Karpas-422 (cell line): Measurements from ENCODE around the gene ZNF292. TPM values are rescaled to one million over a fixed set of nuclear protein-coding genes. Genes with fewer than 3 reads are reported as not detected.
"Not testable (repeated sequence)": the region's sequence is repeated elsewhere in the genome, so short reads cannot be mapped to it uniquely, and the experiment has no call there.

Experiments
- DNase-seq: peaks from one replicate; pipeline ENCODE4 v3.0.0-alpha.2; 2015
- H2AFZ ChIP-seq: fragments of 200-600 bp; sonication (generic); 2 replicates; pipeline ENCODE4 v1.6.1; 2014; ENCODE audit warnings: antibody characterized with exemption, low read length, mixed read lengths
- H3K27ac ChIP-seq: fragments of 200-600 bp; sonication (generic); 2 replicates; pipeline ENCODE4 v1.5.1; 2014; ENCODE audit warnings: mild to moderate bottlenecking, low read length, moderate library complexity
- H3K27me3 ChIP-seq: fragments of 200-600 bp; sonication (generic); 2 replicates; pipeline ENCODE4 v1.6.1; 2014; ENCODE audit warnings: low read length, mixed read lengths
- H3K36me3 ChIP-seq: fragments of 200-600 bp; sonication (generic); 2 replicates; pipeline ENCODE4 v1.6.1; 2014; ENCODE audit warnings: low read length, mixed read lengths; ENCODE audit not compliant: insufficient read depth
- H3K4me1 ChIP-seq: fragments of 200-600 bp; sonication (generic); 2 replicates; pipeline ENCODE4 v1.6.1; 2014; ENCODE audit warnings: mild to moderate bottlenecking, low read length, mixed read lengths
- H3K4me2 ChIP-seq: fragments of 200-600 bp; sonication (generic); 2 replicates; pipeline ENCODE4 v1.6.1; 2014; ENCODE audit warnings: low read length, low read depth, mild to moderate bottlenecking; ENCODE audit not compliant: poor library complexity, severe bottlenecking
- H3K4me3 ChIP-seq: fragments of 200-600 bp; sonication (generic); 2 replicates; pipeline ENCODE4 v1.5.1; 2014; ENCODE audit warnings: mild to moderate bottlenecking, antibody characterized with exemption, low read length, mixed read lengths
- H3K79me2 ChIP-seq: fragments of 200-600 bp; sonication (generic); 2 replicates; pipeline ENCODE4 v1.6.1; 2014; ENCODE audit warnings: mild to moderate bottlenecking, low read length, mixed read lengths
- H3K9ac ChIP-seq: fragments of 200-600 bp; sonication (generic); 2 replicates; pipeline ENCODE4 v1.6.0; 2014; ENCODE audit warnings: low read length
- H3K9me2 ChIP-seq: fragments of 200-600 bp; sonication (generic), shearing (Covaris generic); replicated peaks from 2 replicates; pipeline ENCODE4 v1.6.0; 2014; ENCODE audit warnings: mild to moderate bottlenecking, low read length, moderate library complexity; ENCODE audit not compliant: insufficient read depth
- H3K9me3 ChIP-seq: fragments of 300-700, 200-600 bp; sonication (generic); 2 replicates; pipeline ENCODE4 v1.6.1; 2014; ENCODE audit warnings: low read length, mixed read lengths
- H4K20me1 ChIP-seq: fragments of 200-600 bp; sonication (generic); 2 replicates; pipeline ENCODE4 v1.6.1; 2014; ENCODE audit warnings: mild to moderate bottlenecking, antibody characterized with exemption, low read length, low read depth; ENCODE audit not compliant: insufficient read depth
- total RNA-seq: library from RNA; depleted of rRNA; stranded (reverse); fragments of >200 nt; shearing (Covaris generic); gene quantifications from 2 replicates; pipeline ENCODE4 v1.2.3, GENCODE V29; 2014; ENCODE audit warnings: low replicate concordance

Gene ZNF292
- total RNA-seq, 1 experiment from 2014 or later, result 62.8 TPM

DNA sequence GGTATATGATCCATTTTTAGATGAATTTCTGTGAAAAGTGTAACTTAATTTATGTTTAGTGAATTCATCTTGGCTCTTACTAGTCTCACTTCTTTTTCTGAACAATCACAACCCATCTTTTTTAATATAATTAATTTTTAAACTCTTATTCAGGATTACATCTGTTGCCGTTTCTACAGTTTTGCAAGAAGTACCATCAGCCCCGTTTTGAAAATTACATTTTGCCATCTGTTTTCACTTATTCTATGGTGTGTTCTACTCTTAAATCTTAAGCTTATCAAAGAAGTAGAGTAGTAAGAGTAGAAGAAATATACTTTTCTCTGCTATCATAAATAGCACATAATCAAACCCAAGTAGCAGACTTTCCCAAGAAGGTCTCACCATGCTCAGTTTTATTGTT, 70.1 kb downstream of the ZNF292 start:
- no peaks in the 10 kb centered on the region for H3K4me1 ChIP-seq

DNA sequence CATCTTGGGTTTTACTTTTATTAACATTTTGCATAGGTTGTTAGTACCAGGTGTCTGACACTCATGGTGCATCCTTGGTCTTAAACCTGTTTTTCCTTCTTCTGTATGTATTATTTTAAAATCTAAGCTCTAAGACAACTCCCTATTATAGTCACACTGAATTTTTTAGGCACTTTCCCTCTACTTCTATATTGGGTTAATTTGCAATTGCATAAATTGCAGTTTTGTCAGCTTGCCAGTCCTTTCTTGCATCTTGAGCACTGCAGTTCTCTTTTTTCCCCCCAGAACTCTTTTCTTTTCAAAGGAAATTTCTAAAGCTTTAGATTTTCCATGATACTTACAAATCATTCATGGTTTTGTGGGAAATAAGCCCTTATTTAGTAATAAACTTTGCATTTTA, 70.6 kb downstream of the ZNF292 start:
- Histone ChIP-seq H3K9me2 (no peaks in the 10 kb centered on the region), H3K4me2 (no peak overlapping the region), H3K36me3 (peaks cover 69% of the 10 kb centered on the region), H3K9me3 (no peaks in the 10 kb centered on the region), H2AFZ (no peak overlapping the region), H3K27me3 (no peaks in the 10 kb centered on the region), H4K20me1 (no peaks in the 10 kb centered on the region), H3K4me3 (no peak overlapping the region), H3K79me2 (peaks cover 86% of the 10 kb centered on the region), H3K9ac (no peak overlapping the region), H3K4me1 (no peaks in the 10 kb centered on the region), H3K27ac (no peak overlapping the region)
- no peak for DNase-seq

More for the DNA sequence above, 70.1 kb downstream of the ZNF292 start:
- H4K20me1 ChIP-seq, result no peaks in the 10 kb centered on the region
- DNase-seq, result no peak
- H3K36me3 ChIP-seq, result peaks cover 73% of the 10 kb centered on the region
- H3K9me2 ChIP-seq, result no peaks in the 10 kb centered on the region
- no peaks in the 10 kb centered on the region for H3K9me3 ChIP-seq
- peaks cover 86% of the 10 kb centered on the region for H3K79me2 ChIP-seq
- H3K4me3 ChIP-seq, result no peak overlapping the region
- H3K27me3 ChIP-seq, result no peaks in the 10 kb centered on the region
- no peak overlapping the region for H3K9ac ChIP-seq
- no peak overlapping the region for H3K4me2 ChIP-seq
- H2AFZ ChIP-seq, result no peak overlapping the region
- H3K27ac ChIP-seq, result no peak overlapping the region

DNA sequence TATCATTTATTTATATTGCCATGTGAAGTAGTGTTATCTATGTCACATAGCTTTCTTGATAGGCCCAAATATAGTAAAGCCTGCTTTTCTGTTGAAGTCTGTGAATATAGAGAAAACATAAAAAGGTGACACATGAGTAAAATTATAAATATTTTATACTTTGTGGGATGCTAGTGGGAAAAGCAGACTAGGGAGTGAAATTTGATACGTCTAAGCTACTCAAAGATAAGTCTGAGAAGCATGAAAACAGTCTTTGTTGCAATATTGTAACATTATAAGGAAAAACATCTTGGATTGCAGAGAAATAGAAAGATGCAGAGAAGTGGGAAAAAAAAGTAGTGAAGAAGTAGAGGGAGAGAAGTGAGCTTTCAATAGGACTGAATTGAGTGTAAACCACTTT, 75.4 kb downstream of the ZNF292 start:
- DNase-seq, result no peak
- Histone ChIP-seq H3K27me3 (no peaks in the 10 kb centered on the region), H3K9me2 (no peaks in the 10 kb centered on the region), H2AFZ (no peak overlapping the region), H3K79me2 (peaks cover 85% of the 10 kb centered on the region), H3K36me3 (peaks cover 64% of the 10 kb centered on the region), H3K4me2 (no peak overlapping the region), H3K9me3 (0 out of 2 replicates have a peak, but pooled peaks cover 1% of the 10 kb centered on the region), H3K27ac (no peak overlapping the region), H3K9ac (no peak overlapping the region), H4K20me1 (no peaks in the 10 kb centered on the region), H3K4me3 (no peak overlapping the region), H3K4me1 (no peaks in the 10 kb centered on the region)

DNA sequence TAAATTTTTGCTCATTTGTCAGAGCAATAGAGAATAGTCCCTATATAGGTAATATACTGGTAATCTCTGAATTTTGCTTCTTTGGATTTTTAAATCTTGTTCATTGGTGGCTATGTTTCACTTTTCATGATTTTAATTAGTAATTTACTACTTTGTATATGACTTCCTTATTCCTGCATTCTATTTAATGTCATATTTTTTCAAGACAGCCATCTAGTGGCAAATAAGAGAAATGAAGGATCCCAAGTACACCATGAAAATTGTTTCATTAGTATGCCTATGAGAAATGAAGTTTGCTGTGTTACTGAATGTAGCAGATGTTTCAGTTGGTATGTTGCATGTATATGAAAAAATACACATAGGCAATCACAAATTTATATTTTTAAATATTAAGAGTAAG, 82.4 kb downstream of the ZNF292 start:
- no peak overlapping the region for H3K27ac ChIP-seq
- H3K36me3 ChIP-seq, result peaks cover 46% of the 10 kb centered on the region
- H3K27me3 ChIP-seq, result no peaks in the 10 kb centered on the region
- H3K4me1 ChIP-seq, result no peaks in the 10 kb centered on the region
- no peak overlapping the region for H2AFZ ChIP-seq
- no peak overlapping the region for H3K4me2 ChIP-seq
- H4K20me1 ChIP-seq, result no peaks in the 10 kb centered on the region
- no peaks in the 10 kb centered on the region for H3K9me2 ChIP-seq
- H3K79me2 ChIP-seq, result peaks cover 58% of the 10 kb centered on the region
- peak; percentile 57 for DNase-seq
- peaks cover 4% of the 10 kb centered on the region; the same call in 1 of the 2 replicates for H3K9me3 ChIP-seq
- no peak overlapping the region for H3K4me3 ChIP-seq
- H3K9ac ChIP-seq, result no peak overlapping the region

DNA sequence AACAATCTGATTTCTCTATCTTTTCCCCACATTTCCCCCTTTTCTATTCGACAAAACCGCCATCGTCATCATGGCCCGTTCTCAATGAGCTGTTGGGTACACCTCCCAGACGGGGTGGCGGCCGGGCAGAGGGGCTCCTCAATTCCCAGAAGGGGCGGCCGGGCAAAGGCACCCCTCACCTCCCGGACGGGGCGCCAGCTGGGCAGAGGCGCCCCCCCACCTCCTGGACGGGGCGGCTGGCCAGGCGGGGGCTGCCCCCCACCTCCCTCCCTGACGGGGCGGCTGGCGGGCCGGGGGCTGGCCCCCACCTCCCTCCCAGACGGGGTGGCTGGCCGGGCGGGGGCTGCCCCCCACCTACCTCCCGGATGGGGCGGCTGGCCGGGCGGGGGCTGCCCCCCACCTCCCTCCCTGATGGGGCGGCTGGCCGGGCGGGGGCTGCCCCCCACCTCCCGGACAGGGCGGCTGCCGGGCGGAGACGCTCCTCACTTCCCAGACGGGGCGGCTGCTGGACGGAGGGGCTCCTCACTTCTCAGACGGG, 83.8 kb downstream of the ZNF292 start:
- H3K27me3 ChIP-seq, H3K9me2 ChIP-seq, H3K9me3 ChIP-seq, H2AFZ ChIP-seq, H3K4me2 ChIP-seq, H3K4me3 ChIP-seq, H3K4me1 ChIP-seq, DNase-seq, H3K27ac ChIP-seq, H3K9ac ChIP-seq, H4K20me1 ChIP-seq: not testable (repeated sequence)
- Histone ChIP-seq H3K36me3 (peaks cover 47% of the 10 kb centered on the region), H3K79me2 (peaks cover 54% of the 10 kb centered on the region)

DNA sequence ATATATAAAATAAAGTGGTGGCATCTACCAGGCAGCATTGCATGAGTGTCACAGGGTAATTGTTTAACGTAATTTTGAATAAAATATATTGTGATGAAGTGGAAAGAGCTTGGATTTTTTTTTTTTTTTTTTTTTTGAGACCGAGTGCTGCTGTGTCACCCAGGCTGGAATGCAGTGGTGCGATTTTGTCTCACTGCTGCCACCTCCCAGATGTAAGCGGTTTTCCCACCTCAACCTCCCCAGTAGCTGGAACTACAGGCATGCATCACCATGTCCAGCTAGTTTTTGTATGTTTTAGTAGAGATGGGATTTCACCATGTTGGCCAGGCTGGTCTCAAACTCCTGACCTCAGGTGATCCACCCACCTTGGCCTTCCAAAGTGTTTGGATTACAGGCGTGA, 85.9 kb downstream of the ZNF292 start:
- Histone ChIP-seq H3K9me2 (no peaks in the 10 kb centered on the region), H3K79me2 (peaks cover 38% of the 10 kb centered on the region), H3K4me1 (no peaks in the 10 kb centered on the region), H3K36me3 (peaks cover 38% of the 10 kb centered on the region), H3K4me3 (no peak overlapping the region), H3K9me3 (no peaks in the 10 kb centered on the region; the same call in 1 of the 2 replicates), H4K20me1 (no peaks in the 10 kb centered on the region), H2AFZ (no peak overlapping the region), H3K4me2 (no peak overlapping the region), H3K27me3 (no peaks in the 10 kb centered on the region), H3K9ac (no peak overlapping the region), H3K27ac (no peak overlapping the region)
- no peak for DNase-seq

DNA sequence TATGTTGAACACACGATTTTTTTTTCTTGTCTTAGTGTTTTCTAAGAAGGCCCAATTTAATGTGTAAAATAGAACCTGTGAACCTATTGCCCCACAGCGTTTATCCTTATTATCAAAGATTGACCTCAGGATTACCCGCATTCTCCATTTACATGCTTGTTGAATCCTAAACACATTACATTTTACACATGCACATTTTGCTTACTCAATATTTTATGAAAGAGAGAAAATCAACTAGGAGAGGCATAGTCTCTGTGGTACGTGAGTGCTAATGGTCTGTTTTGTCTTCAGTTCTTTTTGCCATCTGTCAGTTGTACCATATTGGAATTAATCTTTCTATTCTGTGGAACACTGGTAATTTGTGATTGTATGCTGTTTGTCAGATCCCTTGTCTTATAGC, 86.9 kb downstream of the ZNF292 start:
- Histone ChIP-seq H3K36me3 (peaks cover 38% of the 10 kb centered on the region; the same call in 1 of the 2 replicates), H3K9me3 (no peaks in the 10 kb centered on the region)

DNA sequence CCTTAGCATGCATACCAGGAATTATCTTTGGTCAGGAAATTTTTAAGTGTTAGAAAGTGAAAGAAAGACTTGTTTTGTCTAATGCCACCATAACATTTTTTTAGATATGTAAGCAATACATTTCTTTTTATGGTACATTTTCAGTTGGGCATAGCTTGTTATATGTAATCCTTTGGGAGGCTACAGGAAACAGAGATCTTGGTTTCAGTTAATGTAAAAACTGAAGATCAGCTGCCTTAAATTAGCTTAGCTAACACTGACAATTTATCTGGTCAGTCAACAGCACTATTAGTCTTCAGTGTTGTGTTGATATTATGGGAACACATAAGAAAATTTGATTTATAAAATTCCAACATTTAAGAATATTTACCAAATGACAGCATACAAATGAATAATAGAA, 88.4 kb downstream of the ZNF292 start:
- H3K4me2 ChIP-seq, result no peak overlapping the region
- no peak overlapping the region for H3K4me3 ChIP-seq
- no peaks in the 10 kb centered on the region for H3K9me3 ChIP-seq
- no peak for DNase-seq
- H2AFZ ChIP-seq, result no peak overlapping the region
- H3K27ac ChIP-seq, result no peak overlapping the region
- peaks cover 39% of the 10 kb centered on the region; the same call in 1 of the 2 replicates for H3K36me3 ChIP-seq
- H3K27me3 ChIP-seq, result no peaks in the 10 kb centered on the region
- H3K9me2 ChIP-seq, result no peaks in the 10 kb centered on the region
- H3K79me2 ChIP-seq, result peaks cover 41% of the 10 kb centered on the region
- H4K20me1 ChIP-seq, result no peaks in the 10 kb centered on the region
- no peak overlapping the region for H3K9ac ChIP-seq
- H3K4me1 ChIP-seq, result no peaks in the 10 kb centered on the region

More for the DNA sequence above, 86.9 kb downstream of the ZNF292 start:
- Histone ChIP-seq H3K4me1 (no peaks in the 10 kb centered on the region), H3K4me2 (no peak overlapping the region), H3K27me3 (no peaks in the 10 kb centered on the region), H4K20me1 (no peaks in the 10 kb centered on the region), H3K4me3 (no peak overlapping the region), H3K9me2 (no peaks in the 10 kb centered on the region), H2AFZ (no peak overlapping the region), H3K27ac (no peak overlapping the region), H3K79me2 (peaks cover 37% of the 10 kb centered on the region), H3K9ac (no peak overlapping the region)
- DNase-seq, result no peak
